Pancreas (tissue), 10 donors: Measurements from ENCODE around the gene C19orf81. TPM values are rescaled to one million over a fixed set of nuclear protein-coding genes. Genes with fewer than 3 reads are reported as not detected.

Experiments
- ATAC-seq, 4 donors: fragments of 200-7000 bp; cut with Tn5 transposase; one replicate each; pipeline versions ENCODE4 v1.8.0 to v1.9.1; 2020; ENCODE audit warnings: mild to moderate bottlenecking in 4 of 4, moderate library complexity in 4 of 4
- DNase-seq, 6 donors: peaks; one replicate each; pipeline ENCODE4 v3.0.0-alpha.2; 2020
- FAIRE-seq: peaks from 2 replicates; lab custom pipeline; 2012; peaks lifted over from hg19 to GRCh38; lab: Jason Lieb, UNC
- H3K27ac ChIP-seq, 4 donors: fragments of 200-600 bp; sonication (generic); 1 replicate in 3 of 4; 2 replicates in 1 of 4; pipeline versions ENCODE4 v1.5.0 to v1.8.0; 2020
- H3K27me3 ChIP-seq, 4 donors: fragments of 200-600 bp; one replicate each; pipeline ENCODE4 v1.8.0; 2021
- H3K36me3 ChIP-seq, 3 donors: fragments of 200-600 bp; sonication (generic) in 1 of 3; one replicate each; pipeline versions ENCODE4 v1.5.0 to v1.8.0; 2020 to 2021
- H3K4me1 ChIP-seq, 3 donors: fragments of 200-600 bp; one replicate each; pipeline ENCODE4 v1.8.0; 2021
- H3K4me3 ChIP-seq, 4 donors: fragments of 200-600 bp; sonication (generic) in 2 of 4; one replicate each; pipeline versions ENCODE4 v1.5.0 to v1.8.0; 2020 to 2021
- H3K9me3 ChIP-seq, 4 donors: fragments of 200-600 bp; one replicate each; pipeline ENCODE4 v1.8.0; 2021
- WGBS, 2 donors: extraction: QIAGEN DNeasy Blood & Tissue Kit; methylation state at CpG; one replicate each; pipeline ENCODE4 v1.1.7; 2013; 5-methylcytosine and 5-hydroxymethylcytosine counted together
- intact Hi-C, 3 donors: fragments of 100-400 bp; cut with DNase I; formaldehyde crosslinking; loops; one replicate each; pipeline versions ENCODE4 v1.11.1 to v1.14.2; 2022
- polyA plus RNA-seq, 2 donors: library from polyadenylated mRNA; stranded (reverse); fragments of 200-250 nt; gene quantifications; one replicate each; pipeline ENCODE4 v1.2.3, GENCODE V29; 2013
- total RNA-seq, 6 donors: library from RNA; stranded (reverse); fragmentation: NEBNext Ultra II Directional in 4 of 6; extraction: Animal tissue kit (Norgen Biotek cat#: 25700) in 4 of 6; gene quantifications; one replicate each; pipeline versions ENCODE4 v1.2.1 to v1.2.4, GENCODE V29; 2021 to 2023
- TF ChIP-seq, protein P1 (sequence below), 4 donors: fragments of 200-600 bp; sonication (generic) in 3 of 4; IDR thresholded peaks; one replicate each; pipeline versions ENCODE4 v1.5.0 to v1.8.0; 2021; ENCODE audit warnings: antibody characterized with exemption in 4 of 4
- donor health status: healthy with polysubstance abuse.
- donor health status: DM: no; HTN: no; CAD: no; lungs with moderate emphysema.
- donor health status: DM: no; HTN: no; CAD: no.
- donor health status: control.
- donor health status: control.
- donor health status: Bipolar disorder and iron deficiency.
- donor health status: DM: yes; HTN: yes; CAD: no.
- donor health status: DM: no; HTN: no; CAD: no.
- donor health status: DM: no; HTN: no; CAD: no.
- donor health status: DM: yes; HTN: yes; CAD: no.

The C19orf81 gene
- total and polyA plus RNA-seq, 8 donors: 0.40 to 1.2 (median 0.91) TPM; not detected in 3

DNA sequence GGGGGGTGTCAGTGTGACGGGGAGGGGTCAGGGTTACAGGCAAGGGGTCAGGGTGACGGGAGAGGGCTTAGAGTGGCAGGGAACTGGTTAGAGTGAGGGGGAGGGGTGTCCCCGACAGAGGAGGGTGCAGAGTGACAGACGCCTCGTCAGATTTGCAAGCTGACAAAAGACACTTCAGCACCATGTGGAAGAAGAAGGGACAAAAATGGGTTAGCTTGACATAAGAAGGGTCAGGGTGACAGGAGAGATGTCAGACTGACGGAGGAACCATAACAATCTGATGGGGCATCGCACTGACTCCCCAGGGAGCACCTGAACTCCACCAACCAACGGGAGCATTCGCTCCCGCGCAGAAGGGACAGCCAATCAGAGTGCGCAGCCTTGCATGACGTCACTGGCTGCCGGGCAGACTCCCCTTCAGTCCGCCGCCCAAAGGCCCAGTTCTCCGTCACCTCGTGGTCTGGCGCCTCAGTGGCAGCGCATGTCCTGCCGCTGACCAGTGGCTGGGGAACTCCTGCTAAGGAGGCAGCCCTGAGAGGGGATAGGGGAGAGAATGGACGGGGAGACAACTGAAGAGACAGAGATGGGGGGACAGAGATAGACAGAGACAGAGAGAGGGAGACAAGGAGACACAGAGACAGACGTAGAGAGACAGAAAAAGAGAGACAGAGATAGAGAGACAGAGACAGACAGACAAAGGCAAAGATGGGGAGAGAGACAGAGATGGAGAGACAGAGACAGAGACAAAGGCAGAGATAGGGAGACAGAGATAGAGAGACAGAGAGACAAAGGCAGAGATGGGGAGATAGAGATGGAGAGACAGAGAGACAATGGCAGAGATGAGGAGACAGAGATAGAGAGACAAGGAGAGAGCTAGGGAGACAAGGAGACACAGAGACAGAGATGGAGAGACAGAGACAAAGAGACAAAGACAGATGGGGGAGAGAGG lies 30.2 kb downstream of the C19orf81 start:
- intact Hi-C loops: no loop called here
- Histone ChIP-seq H3K4me3 (no peak overlapping the region), H3K4me1 (no peaks in the 10 kb centered on the region), H3K27me3 (peaks cover 0 to 10% (median 0%) of the 10 kb centered on the region in 4 donors), H3K36me3 (no peaks in the 10 kb centered on the region), H3K9me3 (no peaks in the 10 kb centered on the region), H3K27ac (no peak overlapping the region)
- DNase-seq: peak; percentile 61 to 86 (median 74)
- peak; percentile 85 to 99 (median 96) for ATAC-seq
- TF ChIP-seq, protein P1, sequence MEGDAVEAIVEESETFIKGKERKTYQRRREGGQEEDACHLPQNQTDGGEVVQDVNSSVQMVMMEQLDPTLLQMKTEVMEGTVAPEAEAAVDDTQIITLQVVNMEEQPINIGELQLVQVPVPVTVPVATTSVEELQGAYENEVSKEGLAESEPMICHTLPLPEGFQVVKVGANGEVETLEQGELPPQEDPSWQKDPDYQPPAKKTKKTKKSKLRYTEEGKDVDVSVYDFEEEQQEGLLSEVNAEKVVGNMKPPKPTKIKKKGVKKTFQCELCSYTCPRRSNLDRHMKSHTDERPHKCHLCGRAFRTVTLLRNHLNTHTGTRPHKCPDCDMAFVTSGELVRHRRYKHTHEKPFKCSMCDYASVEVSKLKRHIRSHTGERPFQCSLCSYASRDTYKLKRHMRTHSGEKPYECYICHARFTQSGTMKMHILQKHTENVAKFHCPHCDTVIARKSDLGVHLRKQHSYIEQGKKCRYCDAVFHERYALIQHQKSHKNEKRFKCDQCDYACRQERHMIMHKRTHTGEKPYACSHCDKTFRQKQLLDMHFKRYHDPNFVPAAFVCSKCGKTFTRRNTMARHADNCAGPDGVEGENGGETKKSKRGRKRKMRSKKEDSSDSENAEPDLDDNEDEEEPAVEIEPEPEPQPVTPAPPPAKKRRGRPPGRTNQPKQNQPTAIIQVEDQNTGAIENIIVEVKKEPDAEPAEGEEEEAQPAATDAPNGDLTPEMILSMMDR (IDR thresholded peaks at IDR 0.05): no peak
- no peak for FAIRE-seq
- 10 to 14% methylated on average over 21 to 23 of the region's 23 CpGs for WGBS, 2 donors

DNA sequence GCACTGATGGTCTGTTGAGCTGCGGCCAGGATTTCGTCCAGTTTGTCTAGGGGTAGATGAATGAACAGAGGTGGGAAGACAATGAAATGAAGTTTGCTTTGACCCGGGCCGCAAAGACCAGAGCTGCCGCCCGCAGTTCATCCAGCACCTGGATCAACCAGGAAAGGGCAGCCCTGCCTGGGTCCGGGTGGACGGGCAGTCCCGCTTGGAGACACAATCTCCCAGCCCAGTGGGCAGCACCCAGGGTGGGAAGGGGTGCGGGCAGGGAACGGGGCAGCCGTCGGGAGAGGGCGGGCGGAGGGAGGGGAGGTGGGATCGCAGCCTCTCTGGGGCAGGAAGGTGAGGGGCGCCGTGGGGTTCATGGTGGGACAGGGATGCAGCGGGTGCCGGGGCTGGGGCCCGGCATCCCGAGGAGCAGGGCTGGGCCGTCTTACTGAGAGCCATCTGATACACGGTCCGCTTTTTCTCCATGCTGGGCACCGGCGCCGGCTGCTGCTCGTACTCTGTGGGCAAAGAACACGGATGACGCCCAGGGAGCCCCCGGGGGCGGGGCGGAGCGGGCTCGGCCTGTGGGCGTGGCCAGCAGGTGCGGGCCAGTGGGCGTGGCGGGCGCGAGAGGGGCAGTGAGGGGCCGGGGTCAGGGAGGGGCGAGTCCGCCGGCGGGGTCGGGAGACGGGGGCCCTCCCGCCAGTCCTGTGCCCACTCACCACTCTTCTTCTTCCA lies 37.2 kb downstream of the C19orf81 start:
- TF ChIP-seq, protein P1 (IDR thresholded peaks at IDR 0.05): no peak
- no peaks in the 10 kb centered on the region for H3K9me3 ChIP-seq
- H3K36me3 ChIP-seq: no peaks in the 10 kb centered on the region
- DNase-seq: no peak
- intact Hi-C loops: no loop called here
- no peaks in the 10 kb centered on the region for H3K4me1 ChIP-seq
- H3K4me3 ChIP-seq: no peak overlapping the region
- ATAC-seq: no peak
- no peak overlapping the region for H3K27ac ChIP-seq
- H3K27me3 ChIP-seq: peaks cover 0 to 19% (median 0%) of the 10 kb centered on the region in 4 donors
- WGBS, 2 donors: 10 to 12% methylated on average over 30 to 49 of the region's 50 CpGs
- FAIRE-seq: no peak

DNA sequence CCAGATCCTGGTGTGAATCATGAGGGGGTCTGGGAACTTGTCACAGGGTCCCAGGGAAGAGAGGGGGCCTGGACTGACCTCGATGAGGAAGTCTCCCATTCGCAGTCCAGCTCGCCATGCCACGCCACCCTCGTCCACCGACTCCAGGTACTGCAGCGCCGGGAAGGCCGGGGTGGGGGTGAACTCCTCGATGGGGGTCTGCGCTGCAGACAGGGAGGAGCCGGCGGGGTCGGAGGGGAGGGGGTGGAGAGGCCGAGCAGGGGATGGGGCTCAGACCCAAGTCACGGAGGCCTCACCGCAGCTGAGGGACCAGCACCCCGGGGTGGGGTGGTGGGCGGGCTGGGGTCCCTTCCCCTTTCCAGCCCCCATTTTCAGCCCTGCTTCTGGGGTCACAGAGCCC lies 39.5 kb downstream of the C19orf81 start:
- peaks cover 0 to 19% (median 1%) of the 10 kb centered on the region in 4 donors for H3K27me3 ChIP-seq
- ATAC-seq (no peak), FAIRE-seq (no peak), DNase-seq (no peak)
- WGBS, 2 donors: 48% methylated on average over 15 to 19 of the region's 19 CpGs
- no peaks in the 10 kb centered on the region for H3K36me3 ChIP-seq
- no peaks in the 10 kb centered on the region for H3K4me1 ChIP-seq
- H3K27ac ChIP-seq: no peak overlapping the region
- H3K9me3 ChIP-seq: no peaks in the 10 kb centered on the region
- TF ChIP-seq, protein P1 (IDR thresholded peaks at IDR 0.05): no peak
- H3K4me3 ChIP-seq: no peak overlapping the region
- intact Hi-C loops: no loop called here

DNA sequence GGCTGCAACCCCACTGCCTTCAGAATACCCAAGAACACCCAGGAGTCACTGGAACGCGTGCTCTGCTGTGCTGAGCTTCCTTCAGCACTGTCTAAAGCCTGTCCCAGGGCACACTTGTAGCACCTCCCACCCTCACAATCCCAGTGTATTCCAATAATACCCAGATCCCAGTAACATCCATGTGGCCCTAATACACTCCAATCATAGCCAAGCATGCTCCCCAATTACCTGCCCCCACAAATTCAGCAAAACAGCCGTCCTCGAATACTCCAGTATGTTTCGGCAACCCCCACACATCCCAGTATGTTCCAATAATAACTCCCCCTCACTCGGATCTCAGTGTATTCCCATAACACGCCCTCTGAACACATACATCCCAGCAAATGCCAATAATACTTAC lies 41.2 kb downstream of the C19orf81 start:
- ATAC-seq (no peak), FAIRE-seq (no peak), DNase-seq (no peak)
- Histone ChIP-seq H3K4me3 (no peak overlapping the region), H3K36me3 (no peaks in the 10 kb centered on the region), H3K9me3 (no peaks in the 10 kb centered on the region), H3K27me3 (peaks cover 0 to 10% (median 1%) of the 10 kb centered on the region in 4 donors), H3K27ac (no peak overlapping the region), H3K4me1 (no peaks in the 10 kb centered on the region)
- intact Hi-C loops: no loop called here
- 49 to 63% methylated on average over 7 of the region's 7 CpGs for WGBS, 2 donors
- TF ChIP-seq, protein P1 (IDR thresholded peaks at IDR 0.05): no peak
